ENCODE measurements around the gene VIT.

DNA sequence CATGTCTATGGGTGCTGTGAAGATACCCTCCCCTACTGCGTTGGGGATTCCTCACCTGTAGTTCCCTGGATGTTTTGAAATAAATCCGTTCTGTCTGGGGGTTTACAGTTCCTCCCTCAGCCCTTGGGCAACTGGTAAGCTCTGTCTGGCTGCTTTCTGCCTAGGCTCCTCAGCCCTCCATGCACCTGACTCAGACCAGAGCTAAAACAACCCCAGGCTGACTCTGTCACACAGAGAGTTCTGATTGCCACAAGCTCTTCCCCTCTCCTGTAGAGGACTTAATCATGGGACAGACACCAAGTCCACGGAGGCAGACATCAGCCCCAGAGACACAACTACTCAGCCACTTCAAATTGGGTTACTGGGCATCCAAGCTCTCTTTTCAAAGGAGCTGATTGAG lies 6.3 kb downstream of the VIT start:
- no peak for TF ChIP-seq POLR2A (IDR thresholded peaks at IDR 0.05)
- TF ChIP-seq CTCF (IDR thresholded peaks at IDR 0.05), result no peak
- TF ChIP-seq POLR2AphosphoS5 (IDR thresholded peaks at IDR 0.05; ENCODE audit: insufficient read depth in 1 of 2, low read depth in 1 of 2), result no peak
